Stomach (tissue), 4 donors: Measurements from ENCODE around the gene TRNT1.
A peak's percentile ranks its signal among the peaks of the same experiment; 100 is the strongest.

Experiments used
- EP300 ChIP-seq: sonication (generic); formaldehyde crosslinking; IDR thresholded peaks from one replicate; pipeline ENCODE4 v1.6.1; 2017; ENCODE audit warnings: antibody characterized with exemption
- POLR2AphosphoS5 ChIP-seq, 3 donors: sonication (generic); formaldehyde crosslinking; IDR thresholded peaks; one replicate each; pipeline ENCODE4 v1.6.1; 2016; ENCODE audit warnings: antibody characterized with exemption in 3 of 3
- TF ChIP-seq, protein P1 (sequence below), 7 experiments: fragments of 450-650 bp in 4 of 7; fragments of 200-600 bp in 3 of 7; sonication (generic) in 3 of 7; IDR thresholded peaks; one replicate each; pipeline ENCODE4 v1.5.1; 2016 to 2019; ENCODE audit warnings: antibody characterized with exemption in 7 of 7, control low read depth in 2 of 7, mild to moderate bottlenecking in 1 of 7

DNA sequence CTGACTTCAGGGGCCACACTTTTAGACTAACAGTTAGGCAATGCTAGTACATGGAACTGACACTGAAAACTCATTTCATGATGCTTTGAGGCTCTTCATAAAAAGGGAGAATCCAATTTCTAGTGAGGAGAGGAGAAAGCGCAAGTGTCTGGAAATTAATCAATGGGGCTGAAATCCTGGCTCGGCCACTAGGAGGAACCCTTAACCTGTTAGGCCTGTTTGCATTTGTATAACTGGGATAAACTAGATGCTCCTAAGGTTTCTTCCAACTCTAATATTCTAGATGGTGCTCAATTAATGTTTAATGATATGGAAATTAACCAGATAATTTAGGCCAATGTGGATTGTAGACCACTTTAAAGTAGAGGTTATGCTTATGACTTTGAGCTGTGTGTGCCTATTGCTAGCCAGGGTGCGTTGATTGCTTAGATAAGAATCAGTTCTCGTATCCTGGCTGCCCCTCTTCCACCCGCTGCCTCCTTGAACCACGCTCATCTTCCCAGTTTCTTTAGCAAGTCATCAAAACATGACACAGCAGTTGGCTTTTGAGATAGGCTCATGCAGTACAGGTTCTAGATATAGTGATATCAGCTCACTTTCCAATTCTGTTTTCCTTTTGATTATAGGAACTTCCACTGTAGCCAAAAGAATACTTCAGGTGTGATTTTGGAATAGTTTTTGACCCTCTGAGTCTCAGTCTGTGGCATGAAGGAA, 69.6 kb downstream of the TRNT1 start:
- TF ChIP-seq, protein P1, sequence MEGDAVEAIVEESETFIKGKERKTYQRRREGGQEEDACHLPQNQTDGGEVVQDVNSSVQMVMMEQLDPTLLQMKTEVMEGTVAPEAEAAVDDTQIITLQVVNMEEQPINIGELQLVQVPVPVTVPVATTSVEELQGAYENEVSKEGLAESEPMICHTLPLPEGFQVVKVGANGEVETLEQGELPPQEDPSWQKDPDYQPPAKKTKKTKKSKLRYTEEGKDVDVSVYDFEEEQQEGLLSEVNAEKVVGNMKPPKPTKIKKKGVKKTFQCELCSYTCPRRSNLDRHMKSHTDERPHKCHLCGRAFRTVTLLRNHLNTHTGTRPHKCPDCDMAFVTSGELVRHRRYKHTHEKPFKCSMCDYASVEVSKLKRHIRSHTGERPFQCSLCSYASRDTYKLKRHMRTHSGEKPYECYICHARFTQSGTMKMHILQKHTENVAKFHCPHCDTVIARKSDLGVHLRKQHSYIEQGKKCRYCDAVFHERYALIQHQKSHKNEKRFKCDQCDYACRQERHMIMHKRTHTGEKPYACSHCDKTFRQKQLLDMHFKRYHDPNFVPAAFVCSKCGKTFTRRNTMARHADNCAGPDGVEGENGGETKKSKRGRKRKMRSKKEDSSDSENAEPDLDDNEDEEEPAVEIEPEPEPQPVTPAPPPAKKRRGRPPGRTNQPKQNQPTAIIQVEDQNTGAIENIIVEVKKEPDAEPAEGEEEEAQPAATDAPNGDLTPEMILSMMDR (IDR thresholded peaks at IDR 0.05), result peak in 3 of 7 experiments; percentile 12 to 36 (median 22)
- no peak for TF ChIP-seq EP300
- TF ChIP-seq POLR2AphosphoS5 (IDR thresholded peaks at IDR 0.05), result no peak
